IPS-18c (cell line): Measurements from ENCODE around the gene SMARCAD1.
"Not testable (repeated sequence)": the region's sequence is repeated elsewhere in the genome, so short reads cannot be mapped to it uniquely, and the experiment has no call there.

Experiments
- H3K4me3 ChIP-seq: 2 replicates; pipeline ENCODE4 v1.7.0; 2013; ENCODE audit warnings: low read depth, mild to moderate bottlenecking, low read length, moderate library complexity; ENCODE audit not compliant: insufficient read depth
- H3K9me3 ChIP-seq: one replicate; pipeline ENCODE4 v1.6.1; 2013; ENCODE audit warnings: mild to moderate bottlenecking, low read length, moderate library complexity; ENCODE audit not compliant: control insufficient read depth, insufficient read depth

SMARCAD1 gene

GRCh38 chr4:94329933-94330332, 122.3 kb downstream of the SMARCAD1 start:
- no peak overlapping the region for H3K4me3 ChIP-seq
- H3K9me3 ChIP-seq, result peaks cover 1% of the 10 kb centered on the region

GRCh38 chr4:94332983-94333590, 125.4 kb downstream of the SMARCAD1 start:
- H3K4me3 ChIP-seq, result no peak overlapping the region
- no peaks in the 10 kb centered on the region for H3K9me3 ChIP-seq

DNA sequence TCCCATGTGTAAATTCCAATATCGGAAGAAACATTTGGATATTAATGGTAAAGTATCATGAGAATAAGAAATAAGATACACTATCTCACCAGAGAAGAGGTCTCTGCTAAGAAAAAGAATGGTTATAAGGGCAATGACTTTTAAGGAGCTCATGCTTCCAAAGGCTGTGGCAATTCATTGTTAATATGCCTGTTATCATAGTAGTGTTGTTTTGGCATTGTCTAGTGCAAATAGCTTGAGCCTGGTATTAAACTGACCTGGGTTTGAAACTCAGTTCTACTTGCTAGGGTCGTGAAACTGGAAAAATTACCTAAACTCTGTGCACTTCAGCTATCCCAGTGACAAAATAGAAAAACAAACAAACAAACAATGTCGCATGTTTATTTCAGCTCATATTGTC, 126.2 kb downstream of the SMARCAD1 start:
- Histone ChIP-seq H3K9me3 (no peaks in the 10 kb centered on the region), H3K4me3 (no peak overlapping the region)

- Histone ChIP-seq H3K4me3 (no peak overlapping the region), H3K9me3 (no peaks in the 10 kb centered on the region)
These were observed 126.8 kb downstream of the SMARCAD1 start for GRCh38 chr4:94334476-94334875.

- Histone ChIP-seq H3K4me3 (no peak overlapping the region), H3K9me3 (no peaks in the 10 kb centered on the region)
These were observed 127.3 kb downstream of the SMARCAD1 start for GRCh38 chr4:94334962-94335361.

- H3K4me3 ChIP-seq, result no peak overlapping the region
- H3K9me3 ChIP-seq, result no peaks in the 10 kb centered on the region
These were observed 128.6 kb downstream of the SMARCAD1 start for GRCh38 chr4:94336303-94336702.

- not testable (repeated sequence) for H3K4me3 ChIP-seq
These were observed 129.1 kb downstream of the SMARCAD1 start for GRCh38 chr4:94336791-94337190.

GRCh38 chr4:94338681-94339351, 131.2 kb downstream of the SMARCAD1 start:
- Histone ChIP-seq H3K4me3 (no peak overlapping the region), H3K9me3 (no peaks in the 10 kb centered on the region)

More at GRCh38 chr4:94336791-94337190, 129.1 kb downstream of the SMARCAD1 start:
- not testable (repeated sequence) for H3K9me3 ChIP-seq

DNA sequence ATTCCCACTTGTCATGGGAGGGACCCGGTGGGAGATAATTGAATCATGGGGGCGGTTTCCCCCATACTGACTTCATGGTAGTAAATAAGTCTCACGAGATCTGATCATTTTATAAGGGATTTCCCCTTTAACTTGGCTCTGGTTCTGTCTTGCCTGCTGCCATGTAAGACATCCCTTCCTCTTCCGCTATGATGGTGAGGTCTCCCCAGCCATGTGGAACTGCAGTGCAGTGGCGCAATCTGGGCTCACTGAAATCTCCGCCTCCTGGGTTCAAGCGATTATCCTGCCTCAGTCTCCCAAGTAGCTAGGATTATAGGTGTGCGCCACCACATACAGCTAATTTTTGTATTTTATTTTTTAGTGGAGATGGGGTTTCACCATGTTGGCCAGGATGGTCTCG, 132.1 kb downstream of the SMARCAD1 start:
- Histone ChIP-seq H3K9me3 (no peaks in the 10 kb centered on the region), H3K4me3 (no peak overlapping the region)
